ENCODE results near the gene F5. TPM values are rescaled to one million over a fixed set of nuclear protein-coding genes. Genes with fewer than 3 reads are reported as not detected.

Gene F5
- total and polyA plus RNA-seq, 10 of the 15 experiments (the other 5 are each of a cell fraction or from before 2014, with no cell fraction given): under 0.01 to 3.8 (median 0.40) TPM

- Histone ChIP-seq H3K9ac (ENCODE audit: control insufficient read depth, insufficient read depth, low read length) (no peak overlapping the region), H3K79me2 (ENCODE audit: control insufficient read depth, insufficient read depth, low read length) (no peaks in the 10 kb centered on the region; the same call in 1 of the 2 replicates), H3K4me2 (ENCODE audit: control insufficient read depth, insufficient read depth) (no peak overlapping the region), H3K27me3 (replicated peaks in 1 of 2; ENCODE audit: control insufficient read depth in 2 of 2, insufficient read depth in 2 of 2, low read length in 1 of 2) (no peaks in the 10 kb centered on the region), H3K4me3 (no peak overlapping the region), H3K27ac (ENCODE audit: control insufficient read depth, insufficient read depth) (no peak overlapping the region), H2AFZ (ENCODE audit: control insufficient read depth, low read depth, low read length) (no peak overlapping the region), H3K9me3 (replicated peaks; ENCODE audit: control insufficient read depth, insufficient read depth, low read length) (no peaks in the 10 kb centered on the region), H4K20me1 (ENCODE audit: control insufficient read depth, insufficient read depth) (no peaks in the 10 kb centered on the region), H3K36me3 (ENCODE audit: control insufficient read depth in 2 of 2, insufficient read depth in 2 of 2, low read length in 1 of 2) (0 out of 4 replicates have a peak, but pooled peaks cover 0 to 1% of the 10 kb centered on the region in 2 experiments), H3K4me1 (ENCODE audit: control insufficient read depth, insufficient read depth, low read length) (no peaks in the 10 kb centered on the region)
- CTCF ChIA-PET: interaction anchor here (0.7 kb wide), 1 partner anchor 14 kb away, joined by 3 read pairs; no protein-coding TSS in a partner anchor
- RAD21 ChIA-PET (ENCODE audit: unreplicated experiment): no interaction called here
- SMC1A ChIA-PET (ENCODE audit: uncharacterized antibody, unreplicated experiment): no interaction called here
- intact Hi-C loops (cut with micrococcal nuclease; ENCODE audit: unreplicated experiment): no loop called here
- POLR2A ChIA-PET: no interaction called here
- ATAC-seq (no peak), DNase-seq (ENCODE audit: low read depth, low spot score) (no peak), FAIRE-seq (no peak)
- no TSS peak for BruUV-seq (replicated peaks)
- WGBS (ENCODE audit: insufficient coverage, insufficient replicate concordance, low lambda C conversion rate, missing lambda C conversion rate): 98% methylated on average over 5 of the region's 5 CpGs
- in situ Hi-C loops (cut with MboI): no loop called here
- TF ChIP-seq CREB1 (IDR thresholded peaks at IDR 0.05; ENCODE audit: low read depth) (no peak), HDAC2 (IDR thresholded peaks at IDR 0.05) (no peak), RFX5 (IDR thresholded peaks at IDR 0.05; ENCODE audit: low read depth, low read length) (no peak), NR2C2 (IDR thresholded peaks at IDR 0.05; ENCODE audit: borderline replicate concordance, control insufficient read depth, insufficient read length, low read depth) (no peak), EP300 (IDR thresholded peaks at IDR 0.05; ENCODE audit: borderline replicate concordance in 1 of 2, control insufficient read depth in 1 of 2, low read depth in 2 of 2, low read length in 2 of 2) (no peak), USF1 (IDR thresholded peaks at IDR 0.05; ENCODE audit: borderline replicate concordance, extremely low read length, insufficient read depth, low read depth, low read length) (no peak), E2F8 (IDR thresholded peaks at IDR 0.05; ENCODE audit: low read depth, partially characterized antibody) (no peak), SIX5 (IDR thresholded peaks at IDR 0.05; ENCODE audit: low read depth, low read length, severe bottlenecking) (no peak), RAD21 (IDR thresholded peaks at IDR 0.05; ENCODE audit: insufficient read depth, low read depth, low read length) (no peak), CHD2 (IDR thresholded peaks at IDR 0.05; ENCODE audit: borderline replicate concordance, low read depth, low read length) (no peak), ATF7 (IDR thresholded peaks at IDR 0.05; ENCODE audit: low read depth) (no peak)
- TF ChIP-seq, protein P1, sequence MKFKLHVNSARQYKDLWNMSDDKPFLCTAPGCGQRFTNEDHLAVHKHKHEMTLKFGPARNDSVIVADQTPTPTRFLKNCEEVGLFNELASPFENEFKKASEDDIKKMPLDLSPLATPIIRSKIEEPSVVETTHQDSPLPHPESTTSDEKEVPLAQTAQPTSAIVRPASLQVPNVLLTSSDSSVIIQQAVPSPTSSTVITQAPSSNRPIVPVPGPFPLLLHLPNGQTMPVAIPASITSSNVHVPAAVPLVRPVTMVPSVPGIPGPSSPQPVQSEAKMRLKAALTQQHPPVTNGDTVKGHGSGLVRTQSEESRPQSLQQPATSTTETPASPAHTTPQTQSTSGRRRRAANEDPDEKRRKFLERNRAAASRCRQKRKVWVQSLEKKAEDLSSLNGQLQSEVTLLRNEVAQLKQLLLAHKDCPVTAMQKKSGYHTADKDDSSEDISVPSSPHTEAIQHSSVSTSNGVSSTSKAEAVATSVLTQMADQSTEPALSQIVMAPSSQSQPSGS (IDR thresholded peaks at IDR 0.05; ENCODE audit: low read length): no peak
- TF ChIP-seq, protein P2, sequence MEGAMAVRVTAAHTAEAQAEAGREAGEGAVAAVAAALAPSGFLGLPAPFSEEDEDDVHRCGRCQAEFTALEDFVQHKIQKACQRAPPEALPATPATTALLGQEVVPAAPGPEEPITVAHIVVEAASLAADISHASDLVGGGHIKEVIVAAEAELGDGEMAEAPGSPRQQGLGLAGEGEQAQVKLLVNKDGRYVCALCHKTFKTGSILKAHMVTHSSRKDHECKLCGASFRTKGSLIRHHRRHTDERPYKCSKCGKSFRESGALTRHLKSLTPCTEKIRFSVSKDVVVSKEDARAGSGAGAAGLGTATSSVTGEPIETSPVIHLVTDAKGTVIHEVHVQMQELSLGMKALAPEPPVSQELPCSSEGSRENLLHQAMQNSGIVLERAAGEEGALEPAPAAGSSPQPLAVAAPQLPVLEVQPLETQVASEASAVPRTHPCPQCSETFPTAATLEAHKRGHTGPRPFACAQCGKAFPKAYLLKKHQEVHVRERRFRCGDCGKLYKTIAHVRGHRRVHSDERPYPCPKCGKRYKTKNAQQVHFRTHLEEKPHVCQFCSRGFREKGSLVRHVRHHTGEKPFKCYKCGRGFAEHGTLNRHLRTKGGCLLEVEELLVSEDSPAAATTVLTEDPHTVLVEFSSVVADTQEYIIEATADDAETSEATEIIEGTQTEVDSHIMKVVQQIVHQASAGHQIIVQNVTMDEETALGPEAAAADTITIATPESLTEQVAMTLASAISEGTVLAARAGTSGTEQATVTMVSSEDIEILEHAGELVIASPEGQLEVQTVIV (IDR thresholded peaks at IDR 0.05; ENCODE audit: borderline replicate concordance, partially characterized antibody): no peak
- TF ChIP-seq, protein P3, sequence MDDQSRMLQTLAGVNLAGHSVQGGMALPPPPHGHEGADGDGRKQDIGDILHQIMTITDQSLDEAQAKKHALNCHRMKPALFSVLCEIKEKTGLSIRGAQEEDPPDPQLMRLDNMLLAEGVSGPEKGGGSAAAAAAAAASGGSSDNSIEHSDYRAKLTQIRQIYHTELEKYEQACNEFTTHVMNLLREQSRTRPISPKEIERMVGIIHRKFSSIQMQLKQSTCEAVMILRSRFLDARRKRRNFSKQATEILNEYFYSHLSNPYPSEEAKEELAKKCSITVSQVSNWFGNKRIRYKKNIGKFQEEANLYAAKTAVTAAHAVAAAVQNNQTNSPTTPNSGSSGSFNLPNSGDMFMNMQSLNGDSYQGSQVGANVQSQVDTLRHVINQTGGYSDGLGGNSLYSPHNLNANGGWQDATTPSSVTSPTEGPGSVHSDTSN (IDR thresholded peaks at IDR 0.05; ENCODE audit: insufficient replicate concordance, low read depth, low read length): no peak
These were observed 108.1 kb downstream of the F5 start for GRCh38 chr1:169478094-169478672.

Measured in GM12878 (cell line).